Upper lobe of left lung (tissue), 6 donors: ENCODE measurements around the gene KCND2. TPM values are rescaled to one million over a fixed set of nuclear protein-coding genes. Genes with fewer than 3 reads are reported as not detected.

Source experiments
- ATAC-seq, 2 donors: fragments of 200-7000 bp; cut with Tn5 transposase; one replicate each; pipeline ENCODE4 v1.9.1; 2022; ENCODE audit warnings: mild to moderate bottlenecking in 2 of 2, moderate library complexity in 2 of 2; ENCODE audit not compliant: low FRiP score in 2 of 2
- DNase-seq, 2 donors: peaks; one replicate each; pipeline ENCODE4 v3.0.0-alpha.2; 2019 to 2020
- H3K27ac ChIP-seq, 4 donors: fragments of 200-600 bp; sonication (generic); one replicate each; pipeline ENCODE4 v1.5.1; 2016 to 2019
- H3K27me3 ChIP-seq, 4 donors: fragments of 200-600 bp; sonication (generic); one replicate each; pipeline ENCODE4 v1.5.1; 2017 to 2019
- H3K36me3 ChIP-seq, 4 donors: fragments of 200-600 bp; sonication (generic); one replicate each; pipeline ENCODE4 v1.5.1; 2016 to 2019
- H3K4me1 ChIP-seq, 4 donors: fragments of 200-600 bp; sonication (generic); one replicate each; pipeline ENCODE4 v1.5.1; 2018 to 2019
- H3K4me3 ChIP-seq, 4 donors: fragments of 200-600 bp; sonication (generic); one replicate each; pipeline ENCODE4 v1.5.1; 2017 to 2019; ENCODE audit warnings: mild to moderate bottlenecking in 2 of 4, moderate library complexity in 1 of 4
- H3K9me3 ChIP-seq, 4 donors: fragments of 200-600 bp; sonication (generic); one replicate each; pipeline ENCODE4 v1.5.1; 2018 to 2019
- CTCF ChIP-seq, 6 experiments: fragments of 450-650 bp in 4 of 6; fragments of 200-600 bp in 2 of 6; sonication (generic) in 2 of 6; IDR thresholded peaks; one replicate each; pipeline ENCODE4 v1.5.1; 2016 to 2019; ENCODE audit warnings: antibody characterized with exemption in 6 of 6
- EP300 ChIP-seq, 4 donors: sonication (generic); formaldehyde crosslinking; IDR thresholded peaks; one replicate each; pipeline ENCODE4 v1.5.1; 2017; ENCODE audit warnings: antibody characterized with exemption in 4 of 4, control low read depth in 2 of 4
- POLR2A ChIP-seq, 4 donors: fragments of 450-650 bp; IDR thresholded peaks; one replicate each; pipeline ENCODE4 v1.5.1; 2016 to 2017; ENCODE audit warnings: antibody characterized with exemption in 4 of 4, mild to moderate bottlenecking in 2 of 4
- POLR2AphosphoS5 ChIP-seq, 2 donors: sonication (generic); formaldehyde crosslinking; IDR thresholded peaks; one replicate each; pipeline ENCODE4 v1.5.1; 2017; ENCODE audit warnings: antibody characterized with exemption in 2 of 2
- WGBS, 2 donors: methylation state at CpG; one replicate each; pipeline ENCODE4 v1.1.5; 2017 to 2018; 5-methylcytosine and 5-hydroxymethylcytosine counted together
- total RNA-seq, 6 donors: library from RNA; depleted of rRNA in 4 of 6; stranded (reverse); fragments of >200 nt in 4 of 6; gene quantifications; one replicate each; pipeline versions ENCODE4 v1.1.0 to v1.2.1, GENCODE V29; 2016 to 2021
- donor health status: DM: no; HTN: no; CAD: no; lungs with moderate emphysema.
- donor health status: DM: no; HTN: yes; CAD: no; lungs with severe emphysema.

The KCND2 gene
- total RNA-seq, 6 donors from 2014 or later = under 0.01 to 0.67 (median 0.23) TPM; not detected in 2

- no peak overlapping the region for H3K27ac ChIP-seq
- no peaks in the 10 kb centered on the region for H3K27me3 ChIP-seq
- no peaks in the 10 kb centered on the region for H3K36me3 ChIP-seq
- DNase-seq (no peak), ATAC-seq (no peak)
- no peaks in the 10 kb centered on the region for H3K4me1 ChIP-seq
- 58 to 64% methylated on average over 2 of the region's 2 CpGs for WGBS, 2 donors
- TF ChIP-seq CTCF (IDR thresholded peaks at IDR 0.05) = no peak
- no peak for TF ChIP-seq EP300 (IDR thresholded peaks at IDR 0.05)
- TF ChIP-seq POLR2AphosphoS5 (IDR thresholded peaks at IDR 0.05) = no peak
- no peak for TF ChIP-seq POLR2A (IDR thresholded peaks at IDR 0.05)
- no peaks in the 10 kb centered on the region for H3K9me3 ChIP-seq
- H3K4me3 ChIP-seq = no peak overlapping the region
Measured at GRCh38 chr7:120588862-120589261, 315.9 kb downstream of the KCND2 start.

GRCh38 chr7:120600607-120601006 is 327.6 kb downstream of the KCND2 start:
- no peaks in the 10 kb centered on the region for H3K4me1 ChIP-seq
- H3K36me3 ChIP-seq = no peaks in the 10 kb centered on the region
- no peak overlapping the region for H3K27ac ChIP-seq
- H3K9me3 ChIP-seq = no peaks in the 10 kb centered on the region
- H3K4me3 ChIP-seq = no peak overlapping the region
- DNase-seq (no peak), ATAC-seq (no peak)
- 92 to 100% methylated on average over 1 of the region's 1 CpG for WGBS, 2 donors
- TF ChIP-seq POLR2AphosphoS5 (IDR thresholded peaks at IDR 0.05) = no peak
- TF ChIP-seq EP300 (IDR thresholded peaks at IDR 0.05) = no peak
- no peak for TF ChIP-seq POLR2A (IDR thresholded peaks at IDR 0.05)
- TF ChIP-seq CTCF (IDR thresholded peaks at IDR 0.05) = no peak
- no peaks in the 10 kb centered on the region for H3K27me3 ChIP-seq

- no peaks in the 10 kb centered on the region for H3K36me3 ChIP-seq
- no peak overlapping the region for H3K4me3 ChIP-seq
- H3K27ac ChIP-seq = no peak overlapping the region
- ATAC-seq = no peak
- H3K9me3 ChIP-seq = no peaks in the 10 kb centered on the region
- TF ChIP-seq POLR2A (IDR thresholded peaks at IDR 0.05) (no peak), EP300 (IDR thresholded peaks at IDR 0.05) (no peak), POLR2AphosphoS5 (IDR thresholded peaks at IDR 0.05) (no peak), CTCF (IDR thresholded peaks at IDR 0.05) (no peak)
- no peaks in the 10 kb centered on the region for H3K27me3 ChIP-seq
- DNase-seq = no peak
- no peaks in the 10 kb centered on the region for H3K4me1 ChIP-seq
Measured at GRCh38 chr7:120603366-120603765, 330.4 kb downstream of the KCND2 start.

GRCh38 chr7:120609136-120609753 is 336.3 kb downstream of the KCND2 start:
- H3K4me3 ChIP-seq = no peak overlapping the region
- H3K4me1 ChIP-seq = no peaks in the 10 kb centered on the region
- no peaks in the 10 kb centered on the region for H3K36me3 ChIP-seq
- no peak for TF ChIP-seq EP300 (IDR thresholded peaks at IDR 0.05)
- TF ChIP-seq POLR2A (IDR thresholded peaks at IDR 0.05) = no peak
- TF ChIP-seq POLR2AphosphoS5 (IDR thresholded peaks at IDR 0.05) = no peak
- TF ChIP-seq CTCF (IDR thresholded peaks at IDR 0.05) = no peak
- 76 to 82% methylated on average over 7 of the region's 7 CpGs for WGBS, 2 donors
- DNase-seq (no peak), ATAC-seq (peak in 1 of 2 donors; percentile 21)
- no peaks in the 10 kb centered on the region for H3K9me3 ChIP-seq
- no peaks in the 10 kb centered on the region for H3K27me3 ChIP-seq
- no peak overlapping the region for H3K27ac ChIP-seq

GRCh38 chr7:120611975-120612374 is 339.0 kb downstream of the KCND2 start:
- H3K27ac ChIP-seq = no peak overlapping the region
- DNase-seq = no peak
- H3K9me3 ChIP-seq = no peaks in the 10 kb centered on the region
- H3K4me1 ChIP-seq = no peaks in the 10 kb centered on the region
- H3K27me3 ChIP-seq = no peaks in the 10 kb centered on the region
- no peak overlapping the region for H3K4me3 ChIP-seq
- no peaks in the 10 kb centered on the region for H3K36me3 ChIP-seq
- TF ChIP-seq POLR2AphosphoS5 (IDR thresholded peaks at IDR 0.05) = no peak
- no peak for TF ChIP-seq CTCF (IDR thresholded peaks at IDR 0.05)
- TF ChIP-seq EP300 (IDR thresholded peaks at IDR 0.05) = no peak
- no peak for TF ChIP-seq POLR2A (IDR thresholded peaks at IDR 0.05)
- WGBS, 2 donors = 91 to 93% methylated on average over 1 of the region's 1 CpG
- ATAC-seq = no peak
